Measurements from ENCODE around the gene HSPA9.

DNA sequence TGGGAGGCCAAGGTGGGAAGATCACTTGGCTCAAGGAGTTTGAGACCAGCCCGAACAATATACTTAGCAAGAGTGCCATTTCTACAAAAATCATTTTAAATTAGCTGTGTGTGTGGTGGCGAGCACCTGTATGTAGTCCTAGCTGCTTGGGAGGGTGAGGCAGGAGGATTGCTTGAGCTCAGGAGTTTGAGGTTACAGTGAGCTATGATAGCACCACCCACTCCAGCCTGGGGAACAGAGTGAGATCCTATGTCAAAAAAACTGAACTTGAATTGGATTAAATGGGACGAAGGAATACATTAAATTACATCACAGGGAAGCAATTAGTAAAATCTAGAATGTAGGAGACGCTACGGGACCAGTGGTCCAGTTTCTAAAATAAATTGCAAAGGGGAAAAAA is 25.8 kb downstream of the HSPA9 start:
- TF ChIP-seq CENPT (CRISPR knock-in tag; IDR thresholded peaks at IDR 0.05; ENCODE audit: low read depth) (no peak), ZNF720 (CRISPR knock-in tag; IDR thresholded peaks at IDR 0.05) (no peak), TGIF2 (CRISPR knock-in tag; IDR thresholded peaks at IDR 0.05) (no peak), POLR2AphosphoS5 (IDR thresholded peaks at IDR 0.05; ENCODE audit: low read depth, low read length) (no peak), ZNF441 (CRISPR knock-in tag; IDR thresholded peaks at IDR 0.05; ENCODE audit: borderline replicate concordance) (no peak)
- TF ChIP-seq, protein P1, sequence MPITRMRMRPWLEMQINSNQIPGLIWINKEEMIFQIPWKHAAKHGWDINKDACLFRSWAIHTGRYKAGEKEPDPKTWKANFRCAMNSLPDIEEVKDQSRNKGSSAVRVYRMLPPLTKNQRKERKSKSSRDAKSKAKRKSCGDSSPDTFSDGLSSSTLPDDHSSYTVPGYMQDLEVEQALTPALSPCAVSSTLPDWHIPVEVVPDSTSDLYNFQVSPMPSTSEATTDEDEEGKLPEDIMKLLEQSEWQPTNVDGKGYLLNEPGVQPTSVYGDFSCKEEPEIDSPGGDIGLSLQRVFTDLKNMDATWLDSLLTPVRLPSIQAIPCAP (CRISPR knock-in tag; IDR thresholded peaks at IDR 0.05; ENCODE audit: low read depth) = no peak
